Measurements from ENCODE around the gene RNU5D-1. TPM values are rescaled to one million over a fixed set of nuclear protein-coding genes. Genes with fewer than 3 reads are reported as not detected.
"Not testable (repeated sequence)": the region's sequence is repeated elsewhere in the genome, so short reads cannot be mapped to it uniquely, and the experiment has no call there.

The RNU5D-1 gene
- total RNA-seq (2014; rRNA removed; shearing (Covaris generic)): not detected in 2 replicates

DNA sequence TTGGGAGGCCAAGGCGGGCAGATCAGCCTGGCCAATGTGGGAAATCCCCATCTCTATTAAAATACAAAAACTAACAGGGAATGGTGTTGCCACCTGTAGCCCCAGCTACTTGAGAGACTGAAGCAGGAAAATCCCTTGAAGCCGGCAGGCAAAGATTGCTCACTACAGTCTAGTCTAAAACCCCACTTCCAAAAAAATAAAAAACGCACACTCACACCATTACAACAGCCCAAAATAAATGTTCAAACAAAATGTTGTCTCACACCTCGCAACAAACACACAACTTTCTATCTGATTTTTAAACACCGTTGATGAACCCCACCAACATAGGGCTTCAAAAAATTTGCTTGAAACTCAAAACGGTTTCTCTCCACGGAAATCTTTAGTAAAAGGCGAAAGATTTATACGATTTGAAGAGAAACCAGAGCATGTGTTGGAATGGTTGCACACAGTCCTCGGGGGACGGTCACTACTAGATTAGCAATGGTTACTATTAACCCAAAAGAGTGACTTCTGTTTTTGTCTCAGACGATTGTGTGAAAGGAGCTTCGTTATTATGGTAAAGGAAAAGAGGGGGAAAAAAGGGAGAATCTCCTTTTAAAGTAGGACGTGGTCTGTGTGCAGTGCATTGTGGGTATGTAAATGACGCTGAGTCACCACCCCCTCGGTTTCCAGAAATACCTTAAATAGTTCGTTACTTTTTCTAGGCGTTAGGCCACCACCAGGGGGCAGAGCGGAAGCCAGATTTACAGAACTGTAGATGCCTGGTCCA, at the start of gene RNU5D-1:
Gene RNU5D-1, minus strand, starts transcription at position 430 of the 772 bp plus-strand sequence.
- peak; percentile 95 for DNase-seq (ENCODE audit: low read depth)

GRCh38 chr1:44780583-44781121, 49.7 kb upstream of the RNU5D-1 start:
- DNase-seq (ENCODE audit: low read depth): no peak

- no peak for DNase-seq (ENCODE audit: low read depth)
These were observed 48.0 kb upstream of the RNU5D-1 start for GRCh38 chr1:44778705-44779576.

DNA sequence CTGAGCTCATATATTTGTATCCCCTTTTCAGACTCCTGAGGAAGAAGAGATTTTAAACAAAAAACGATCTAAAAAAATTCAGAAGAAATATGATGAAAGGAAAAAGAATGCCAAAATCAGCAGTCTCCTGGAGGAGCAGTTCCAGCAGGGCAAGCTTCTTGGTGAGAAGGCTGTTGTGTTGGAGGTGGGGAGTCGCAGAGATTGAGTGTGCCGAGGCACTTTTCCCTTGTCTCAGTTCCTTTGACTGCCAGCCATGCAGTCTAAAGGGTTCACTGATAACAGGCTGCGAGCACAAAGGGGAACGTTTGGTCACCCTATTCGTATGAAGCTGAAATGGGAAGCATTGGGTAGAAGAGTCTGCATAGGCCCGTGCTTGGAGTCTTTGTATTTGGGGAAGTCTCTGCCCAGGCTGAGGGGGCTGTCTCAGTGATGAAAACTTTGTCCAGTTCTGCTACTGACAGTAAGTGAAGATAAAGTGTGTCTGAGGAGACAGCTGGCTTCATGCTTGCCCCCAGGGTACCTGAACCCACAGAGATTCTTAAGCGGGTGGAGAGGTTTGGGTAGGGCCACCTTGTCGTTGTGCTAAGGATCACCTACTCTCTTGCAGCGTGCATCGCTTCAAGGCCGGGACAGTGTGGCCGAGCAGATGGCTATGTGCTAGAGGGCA, 47.1 kb upstream of the RNU5D-1 start:
- no peak for DNase-seq (ENCODE audit: low read depth)

DNA sequence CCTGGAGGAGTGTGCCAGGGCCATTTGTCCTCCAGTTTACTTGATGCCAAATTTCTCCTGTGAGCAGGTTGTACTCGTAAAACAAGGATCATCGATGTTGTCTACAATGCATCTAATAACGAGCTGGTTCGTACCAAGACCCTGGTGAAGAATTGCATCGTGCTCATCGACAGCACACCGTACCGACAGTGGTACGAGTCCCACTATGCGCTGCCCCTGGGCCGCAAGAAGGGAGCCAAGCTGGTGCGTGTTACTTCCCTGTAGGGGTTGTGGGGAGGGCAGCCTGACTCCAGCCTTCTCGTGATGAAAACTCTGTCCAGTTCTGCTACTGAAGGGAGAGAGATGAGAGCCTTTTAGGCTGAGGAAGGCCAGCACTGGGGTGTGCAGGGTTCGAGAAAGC, 46.6 kb upstream of the RNU5D-1 start:
- DNase-seq (ENCODE audit: low read depth): no peak

GRCh38 chr1:44776730-44777068, 45.7 kb upstream of the RNU5D-1 start:
- no peak for DNase-seq (ENCODE audit: low read depth)

- peak; percentile 29 for DNase-seq (ENCODE audit: low read depth)
These were observed 45.2 kb upstream of the RNU5D-1 start for GRCh38 chr1:44775930-44776729.

DNA sequence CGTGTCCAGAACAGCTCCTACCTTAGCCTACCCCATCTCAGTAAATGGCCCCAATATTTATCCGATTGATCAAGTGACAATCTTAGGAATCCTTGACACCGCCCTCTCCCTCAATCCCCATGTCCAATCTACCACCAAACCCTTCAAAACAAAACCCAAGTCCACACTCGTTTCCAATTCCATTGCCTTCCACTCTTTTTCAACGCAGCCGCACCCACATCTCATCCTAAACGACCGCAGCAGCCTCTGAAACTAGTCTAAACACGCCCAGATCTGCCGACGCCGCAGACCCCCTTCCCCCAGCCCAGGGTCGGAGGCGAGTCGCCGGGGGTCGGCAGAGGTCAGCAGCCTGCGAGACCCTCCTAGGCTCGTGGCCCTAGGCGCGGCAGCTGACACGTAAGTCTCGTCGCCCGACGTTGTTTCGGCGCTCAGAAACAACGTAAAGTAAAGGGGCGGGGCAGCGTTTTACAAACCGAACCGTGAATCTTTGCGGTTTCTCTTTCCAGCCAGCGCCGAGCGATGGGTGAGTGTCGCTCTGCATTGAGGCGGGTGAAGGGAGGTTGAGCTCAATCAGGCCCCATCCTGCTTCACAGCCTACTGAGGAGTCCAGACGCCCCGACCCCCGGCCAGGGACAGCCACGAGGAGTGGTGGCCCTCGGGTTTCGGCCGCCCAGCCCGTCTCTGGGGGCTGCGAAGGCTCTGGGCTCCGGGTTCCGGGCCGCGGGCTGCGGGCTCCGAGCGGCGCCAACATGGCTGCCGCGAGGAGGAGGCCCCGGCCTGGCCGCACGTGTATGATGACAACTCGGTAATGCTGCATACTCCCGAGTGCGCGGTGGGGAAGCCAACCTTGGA, 44.3 kb upstream of the RNU5D-1 start, which contains the start of gene RPS8:
Gene RPS8, plus strand, starts transcription at position 463 of the 852 bp plus-strand sequence. Its CDS starts 57 bp downstream, at position 520.
- peak; percentile 96 for DNase-seq (ENCODE audit: low read depth)

GRCh38 chr1:44766421-44766820, 35.5 kb upstream of the RNU5D-1 start:
- DNase-seq (ENCODE audit: low read depth): not testable (repeated sequence)

DNA sequence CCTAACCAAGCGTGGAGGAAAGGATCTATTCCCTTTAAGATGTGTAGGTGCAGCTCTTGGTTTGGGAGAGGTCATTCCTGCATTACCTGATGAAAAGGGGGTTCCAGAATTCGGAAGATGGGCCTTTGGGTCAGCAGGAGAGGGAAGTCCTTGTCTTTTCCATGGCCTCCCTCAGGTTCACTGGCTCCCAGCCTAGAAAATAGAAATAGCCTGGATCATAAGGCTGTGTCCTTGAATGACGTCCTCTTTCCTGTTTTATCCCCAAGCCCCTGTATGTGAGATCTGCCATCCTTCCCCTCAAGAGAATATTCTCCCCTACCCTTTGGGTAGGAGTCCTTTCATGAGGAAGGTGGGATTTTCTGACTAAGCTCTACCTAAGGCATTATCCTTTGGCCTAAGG, 29.9 kb upstream of the RNU5D-1 start:
- no peak for DNase-seq (ENCODE audit: low read depth)

- no peak for DNase-seq (ENCODE audit: low read depth)
These were observed 28.1 kb upstream of the RNU5D-1 start for GRCh38 chr1:44759077-44759476.

DNA sequence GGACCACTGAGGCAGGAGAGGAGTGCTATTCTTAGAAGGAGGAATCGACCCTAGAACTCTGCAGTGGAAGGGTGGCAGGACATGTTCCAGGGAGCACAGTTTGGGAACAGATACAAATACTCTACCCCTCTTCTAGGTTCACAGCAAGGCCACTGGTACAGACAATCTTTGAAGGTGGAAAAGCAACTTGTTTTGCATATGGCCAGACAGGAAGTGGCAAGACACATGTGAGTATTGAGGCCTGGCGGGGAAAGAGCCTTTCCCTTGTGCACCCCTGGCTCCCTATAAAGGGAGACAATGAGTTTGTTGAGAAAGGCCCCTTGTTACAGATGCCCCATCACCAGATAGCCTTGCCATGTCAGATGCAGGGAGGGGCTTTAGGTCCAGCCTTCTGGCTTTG, 26.4 kb upstream of the RNU5D-1 start:
- DNase-seq (ENCODE audit: low read depth): no peak

- no peak for DNase-seq (ENCODE audit: low read depth)
These were observed 16.9 kb upstream of the RNU5D-1 start for GRCh38 chr1:44747878-44748277.

DNA sequence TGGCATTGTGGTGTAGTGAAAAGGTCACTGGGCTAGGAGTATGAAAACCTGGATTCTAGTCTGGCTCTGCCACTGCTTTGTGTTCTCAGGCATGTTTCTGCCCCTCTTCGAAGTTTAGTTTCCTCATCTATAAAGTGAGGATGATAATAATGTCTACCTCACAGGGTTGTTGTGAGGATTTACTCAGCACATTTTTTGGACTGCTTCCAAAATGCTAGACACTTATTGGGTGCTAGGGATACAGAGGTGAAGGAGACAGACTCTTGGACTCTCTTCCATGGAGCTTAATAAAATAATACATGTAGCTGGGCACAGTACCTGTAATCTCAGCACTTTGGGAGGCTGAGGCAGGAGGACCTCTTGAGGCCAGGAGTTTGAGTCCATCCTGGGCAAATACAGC, 12.2 kb upstream of the RNU5D-1 start:
- no peak for DNase-seq (ENCODE audit: low read depth)

DNA sequence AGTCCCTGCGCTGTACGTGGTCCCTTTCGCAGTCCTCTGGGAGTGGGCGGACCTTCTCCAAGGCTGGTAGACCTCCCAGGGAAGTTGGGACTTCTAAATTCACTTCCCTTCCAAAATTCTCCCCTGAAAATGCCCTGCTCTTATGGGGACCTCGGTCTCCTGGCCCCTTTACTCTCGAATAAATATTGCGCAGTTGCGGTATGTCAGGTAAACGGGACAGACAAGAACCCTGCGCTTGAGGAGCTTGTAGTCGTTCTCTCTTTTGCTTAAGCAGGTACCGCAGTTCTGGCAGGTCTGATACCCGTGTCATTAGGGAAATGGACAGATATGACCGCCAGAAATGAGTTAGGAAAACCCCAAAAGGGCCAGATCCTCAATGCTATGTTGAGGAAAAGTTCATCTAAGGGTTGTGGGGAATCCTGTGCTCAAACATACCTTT, 9.2 kb upstream of the RNU5D-1 start:
- DNase-seq (ENCODE audit: low read depth): no peak

DNA sequence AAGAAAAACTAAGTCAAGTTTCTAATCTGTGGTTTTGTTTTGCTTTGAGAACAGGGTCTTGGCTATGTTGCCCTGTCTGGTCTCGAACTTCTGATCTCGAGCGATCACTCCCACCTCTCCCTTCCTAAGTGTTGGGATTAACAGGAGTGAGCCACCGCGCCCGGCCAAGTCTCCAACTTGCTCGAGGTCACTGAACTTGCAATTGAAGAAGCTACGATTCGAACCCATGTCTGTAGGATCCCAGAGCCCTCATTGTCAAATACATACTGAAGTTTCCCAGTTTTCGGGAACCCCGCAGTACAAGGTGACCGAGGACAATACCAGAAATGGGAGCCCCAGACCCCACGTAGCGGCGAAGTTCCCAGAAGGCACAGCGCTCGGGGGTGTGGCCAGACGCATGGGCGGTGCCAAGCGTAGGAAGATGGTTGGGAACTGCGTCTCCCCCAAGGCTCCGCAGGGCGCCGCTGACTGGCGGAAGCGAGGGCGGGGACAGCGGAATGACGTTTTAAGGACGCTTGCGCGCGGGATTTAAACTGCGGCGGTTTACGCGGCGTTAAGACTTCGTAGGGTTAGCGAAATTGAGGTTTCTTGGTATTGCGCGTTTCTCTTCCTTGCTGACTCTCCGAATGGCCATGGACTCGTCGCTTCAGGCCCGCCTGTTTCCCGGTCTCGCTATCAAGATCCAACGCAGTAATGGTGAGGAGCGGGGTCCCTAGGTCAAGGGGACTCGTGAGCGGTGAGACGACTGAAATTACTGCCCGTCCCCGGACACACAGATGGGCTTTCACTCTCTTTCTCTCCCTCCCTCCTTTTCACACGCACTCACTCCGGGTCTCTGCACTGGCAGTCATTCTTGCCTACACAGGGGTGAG, 8.6 kb upstream of the RNU5D-1 start, which contains the start of gene KIF2C:
Gene KIF2C, plus strand, starts transcription at position 531 of the 872 bp plus-strand sequence. Its CDS starts 96 bp downstream, at position 627.
- peak; percentile 100 for DNase-seq (ENCODE audit: low read depth)

GRCh38 chr1:44738953-44739306, 8.0 kb upstream of the RNU5D-1 start:
- not testable (repeated sequence) for DNase-seq (ENCODE audit: low read depth)

DNA sequence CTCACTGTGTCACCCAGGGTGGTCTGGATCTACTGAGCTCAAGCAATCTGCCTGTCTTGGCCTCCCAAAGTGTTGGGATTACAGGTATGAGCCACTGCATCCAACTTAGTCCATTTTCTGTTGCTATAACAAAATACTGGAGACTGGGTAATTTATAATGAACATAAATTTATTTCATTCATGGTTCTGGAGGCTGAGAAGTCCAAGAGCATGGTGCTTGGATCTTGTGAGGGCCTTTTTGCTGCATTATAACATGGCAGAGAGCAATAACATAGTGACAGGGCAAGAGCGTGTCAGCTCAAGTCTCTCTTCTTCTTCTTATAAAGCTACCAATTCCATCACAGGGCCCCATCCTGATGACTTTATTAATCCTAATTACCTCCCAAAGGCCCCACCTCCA, 5.0 kb upstream of the RNU5D-1 start:
- DNase-seq (ENCODE audit: low read depth): no peak

DNA sequence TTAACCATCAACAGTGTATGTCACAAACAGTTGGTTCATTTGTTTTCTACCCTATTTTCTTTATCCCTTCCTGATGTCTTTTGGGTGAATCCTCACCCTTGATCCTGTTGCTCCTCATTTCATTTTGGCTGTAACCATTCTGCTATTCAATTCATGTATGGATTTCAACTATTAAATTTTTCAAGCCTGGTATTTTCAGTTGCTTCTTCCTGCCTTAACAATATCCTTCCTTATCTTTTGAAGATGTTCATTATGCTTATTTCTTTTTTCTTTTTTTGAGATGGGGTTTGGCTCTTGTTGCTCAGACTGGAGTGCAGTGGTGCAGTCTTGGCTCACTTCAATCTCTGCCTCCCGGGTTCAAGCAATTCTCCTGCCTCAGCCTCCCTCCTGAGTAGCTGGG, 2.8 kb upstream of the RNU5D-1 start:
- no peak for DNase-seq (ENCODE audit: low read depth)

All from Daoy (cell line).